ENCODE data around the gene MRPS2. TPM values are rescaled to one million over a fixed set of nuclear protein-coding genes. Genes with fewer than 3 reads are reported as not detected.

MRPS2 gene
- total RNA-seq, 6 experiments from 2014 or later = 24.7 to 56.8 (median 30.5) TPM

GRCh38 chr9:135507104-135508035, 6.9 kb downstream of the MRPS2 start:
- TF ChIP-seq POLR2A (IDR thresholded peaks at IDR 0.05) (no peak), CTCF (IDR thresholded peaks at IDR 0.05) (no peak)
- no peaks in the 10 kb centered on the region for H3K27me3 ChIP-seq
- 88% methylated on average over 8 of the region's 23 CpGs for WGBS (ENCODE audit: insufficient coverage, low coverage, low lambda C conversion rate, missing lambda C conversion rate)
- intact Hi-C loops (cut with DNase I) = no loop called here
- peaks cover 0 to 14% (median 8%) of the 10 kb centered on the region in 4 donors for H3K36me3 ChIP-seq
- H3K4me3 ChIP-seq = no peak overlapping the region
- no peaks in the 10 kb centered on the region for H3K9me3 ChIP-seq
- peak; percentile 13 to 45 (median 36) for DNase-seq
- no peaks in the 10 kb centered on the region for H3K4me1 ChIP-seq
- H3K27ac ChIP-seq = no peak overlapping the region
- ATAC-seq = no peak

GRCh38 chr9:135508211-135508820, 7.8 kb downstream of the MRPS2 start:
- TF ChIP-seq POLR2A (IDR thresholded peaks at IDR 0.05) (no peak), CTCF (IDR thresholded peaks at IDR 0.05) (no peak)
- peak in 1 of 3 donors; percentile 34 for DNase-seq
- H3K9me3 ChIP-seq = no peaks in the 10 kb centered on the region
- no peak for ATAC-seq
- WGBS (ENCODE audit: insufficient coverage, low coverage, low lambda C conversion rate, missing lambda C conversion rate) = 95% methylated on average over 5 of the region's 9 CpGs
- intact Hi-C loops (cut with DNase I) = no loop called here
- H3K4me3 ChIP-seq = no peak overlapping the region
- H3K4me1 ChIP-seq = no peaks in the 10 kb centered on the region
- no peak overlapping the region for H3K27ac ChIP-seq
- H3K36me3 ChIP-seq = peaks cover 0 to 11% (median 8%) of the 10 kb centered on the region in 4 donors
- H3K27me3 ChIP-seq = no peaks in the 10 kb centered on the region

GRCh38 chr9:135509458-135509857, 9.0 kb downstream of the MRPS2 start:
- DNase-seq (no peak), ATAC-seq (no peak)
- H3K36me3 ChIP-seq = peaks cover 0 to under 1% (median 0%) of the 10 kb centered on the region in 4 donors
- no peaks in the 10 kb centered on the region for H3K9me3 ChIP-seq
- H3K27me3 ChIP-seq = no peaks in the 10 kb centered on the region
- intact Hi-C loops (cut with DNase I) = no loop called here
- no peak overlapping the region for H3K27ac ChIP-seq
- no peaks in the 10 kb centered on the region for H3K4me1 ChIP-seq
- TF ChIP-seq POLR2A (IDR thresholded peaks at IDR 0.05) (no peak), CTCF (IDR thresholded peaks at IDR 0.05) (no peak)
- WGBS (ENCODE audit: insufficient coverage, low coverage, low lambda C conversion rate, missing lambda C conversion rate) = 66% methylated on average over 2 of the region's 2 CpGs
- H3K4me3 ChIP-seq = no peak overlapping the region

GRCh38 chr9:135512241-135512603, 11.7 kb downstream of the MRPS2 start:
- TF ChIP-seq POLR2A (IDR thresholded peaks at IDR 0.05) (no peak), CTCF (IDR thresholded peaks at IDR 0.05) (no peak)
- Histone ChIP-seq H3K27ac (no peak overlapping the region), H3K36me3 (no peaks in the 10 kb centered on the region), H3K9me3 (no peaks in the 10 kb centered on the region), H3K4me3 (no peak overlapping the region), H3K27me3 (no peaks in the 10 kb centered on the region), H3K4me1 (no peaks in the 10 kb centered on the region)
- ATAC-seq (no peak), DNase-seq (peak in 1 of 3 donors; percentile 17)
- intact Hi-C loops (cut with DNase I) = no loop called here
- WGBS (ENCODE audit: insufficient coverage, low coverage, low lambda C conversion rate, missing lambda C conversion rate) = 47% methylated on average over 5 of the region's 10 CpGs
